Bronchial smooth muscle cell (primary cell): ENCODE measurements around the gene DEFB125. TPM values are rescaled to one million over a fixed set of nuclear protein-coding genes. Genes with fewer than 3 reads are reported as not detected.

Experiments used
- total RNA-seq: library from RNA; depleted of rRNA; stranded (reverse); fragments of >200 nt; gene quantifications from 2 replicates; pipeline ENCODE4 v1.2.1, GENCODE V29; 2014

DEFB125 gene
- total RNA-seq: not detected in 2 replicates

GRCh38 chr20:87401-87800, at the start of gene DEFB125:
TSS of gene DEFB125 (plus strand) at chr20:87672. CDS start at chr20:87710, 38 bp downstream.

GRCh38 chr20:142290-142689, 54.8 kb downstream of the DEFB125 start, which contains the start of gene DEFB126:
TSS of gene DEFB126 (plus strand) at chr20:142590. CDS start at chr20:142629, 39 bp downstream.

Other genes starting within 250 kb of the DEFB125 start
- gene DEFB126, start 54.9 kb downstream of the DEFB125 start, total RNA-seq: not detected in 2 replicates
- gene DEFB127, start 69.8 kb downstream of the DEFB125 start, total RNA-seq: not detected in 2 replicates
- gene DEFB128, start 102.0 kb downstream of the DEFB125 start, total RNA-seq: not detected in 2 replicates
- gene DEFB129, start 139.6 kb downstream of the DEFB125 start, total RNA-seq: not detected in 2 replicates
- not detected in 2 replicates for gene DEFB132, start 170.1 kb downstream of the DEFB125 start, total RNA-seq
- 3.2 and 3.6 TPM in 2 replicates for gene C20orf96, start 203.1 kb downstream of the DEFB125 start, total RNA-seq
- gene ZCCHC3, start 209.9 kb downstream of the DEFB125 start, total RNA-seq: 12.1 TPM in 2 replicates
- gene SOX12, start 237.9 kb downstream of the DEFB125 start, total RNA-seq: 3.1 and 4.1 TPM in 2 replicates